Body of pancreas (tissue), 4 donors: ENCODE results near the gene KRT8. TPM values are rescaled to one million over a fixed set of nuclear protein-coding genes. Genes with fewer than 3 reads are reported as not detected.

Source experiments
- ATAC-seq: fragments of 150-250 bp; one replicate; pipeline ENCODE4 v1.9.1; 2016
- DNase-seq, 4 donors: peaks; one replicate each; pipeline ENCODE4 v3.0.0-alpha.2; 2019
- H3K27ac ChIP-seq, 4 donors: fragments of 200-600 bp; sonication (generic); 1 replicate in 3 of 4; 2 replicates in 1 of 4; pipeline versions ENCODE4 v1.5.1 to v1.6.1; 2016 to 2019; ENCODE audit warnings: mild to moderate bottlenecking in 1 of 4, mixed read lengths in 1 of 4, moderate library complexity in 1 of 4
- H3K27me3 ChIP-seq, 2 donors: fragments of 200-600 bp; sonication (generic); one replicate each; pipeline ENCODE4 v1.6.0; 2016; ENCODE audit warnings: mild to moderate bottlenecking in 1 of 2
- H3K36me3 ChIP-seq, 2 donors: fragments of 200-600 bp; sonication (generic); replicated peaks in 1 of 2; 2 replicates each; pipeline ENCODE4 v1.5.1; 2016; ENCODE audit warnings: low read depth in 2 of 2; ENCODE audit not compliant: insufficient read depth in 1 of 2
- H3K4me1 ChIP-seq: fragments of 200-600 bp; sonication (generic); one replicate; pipeline ENCODE4 v1.6.0; 2016
- H3K4me3 ChIP-seq, 2 donors: fragments of 200-600 bp; sonication (generic); 1 replicate in 1 of 2; 2 replicates in 1 of 2; pipeline ENCODE4 v1.5.1; 2016 to 2019
- H3K9me3 ChIP-seq, 3 donors: fragments of 200-600 bp; sonication (generic); 1 replicate in 2 of 3; 2 replicates in 1 of 3; pipeline ENCODE4 v1.5.1; 2016
- CTCF ChIP-seq, 7 experiments: fragments of 450-650 bp in 4 of 7; fragments of 200-600 bp in 3 of 7; sonication (generic) in 3 of 7; IDR thresholded peaks; one replicate each; pipeline ENCODE4 v1.5.1; 2016 to 2019; ENCODE audit warnings: antibody characterized with exemption in 7 of 7
- POLR2A ChIP-seq, 3 donors: fragments of 450-650 bp; IDR thresholded peaks; one replicate each; pipeline ENCODE4 v1.6.1; 2016; ENCODE audit warnings: antibody characterized with exemption in 3 of 3, mild to moderate bottlenecking in 2 of 3
- WGBS, 2 donors: methylation state at CpG; one replicate each; pipeline ENCODE4 v1.1.5; 2017; 5-methylcytosine and 5-hydroxymethylcytosine counted together
- intact Hi-C: fragments of 100-400 bp; cut with DNase I; formaldehyde crosslinking; loops from one replicate; pipeline ENCODE4 v1.15.1; 2023
- total RNA-seq, 2 donors: library from RNA; depleted of rRNA; stranded (reverse); fragments of >200 nt; gene quantifications; one replicate each; pipeline ENCODE4 v1.1.0, GENCODE V29; 2016

The KRT8 gene
- total RNA-seq, 2 donors from 2014 or later = 394 to 455 TPM

- Histone ChIP-seq H3K36me3 (no peaks in the 10 kb centered on the region), H3K27me3 (no peaks in the 10 kb centered on the region), H3K27ac (no peak overlapping the region), H3K4me3 (no peak overlapping the region), H3K9me3 (no peaks in the 10 kb centered on the region), H3K4me1 (no peaks in the 10 kb centered on the region)
- ATAC-seq = no peak
- WGBS, 2 donors = 75 to 88% methylated on average over 5 of the region's 5 CpGs
- no peak for DNase-seq
- TF ChIP-seq POLR2A (IDR thresholded peaks at IDR 0.05) (no peak), CTCF (IDR thresholded peaks at IDR 0.05) (no peak)
- intact Hi-C loops = no loop called here
Measured at GRCh38 chr12:52850681-52851080, 54.2 kb downstream of the KRT8 start.

GRCh38 chr12:52849511-52849910, 55.4 kb downstream of the KRT8 start:
- no peaks in the 10 kb centered on the region for H3K4me1 ChIP-seq
- TF ChIP-seq CTCF (IDR thresholded peaks at IDR 0.05) (no peak), POLR2A (IDR thresholded peaks at IDR 0.05) (no peak)
- no peaks in the 10 kb centered on the region for H3K9me3 ChIP-seq
- ATAC-seq = no peak
- 77 to 85% methylated on average over 2 to 6 of the region's 6 CpGs for WGBS, 2 donors
- no peaks in the 10 kb centered on the region for H3K36me3 ChIP-seq
- intact Hi-C loops = no loop called here
- no peaks in the 10 kb centered on the region for H3K27me3 ChIP-seq
- DNase-seq = no peak
- H3K27ac ChIP-seq = no peak overlapping the region
- H3K4me3 ChIP-seq = no peak overlapping the region

- H3K36me3 ChIP-seq = no peaks in the 10 kb centered on the region
- H3K27me3 ChIP-seq = no peaks in the 10 kb centered on the region
- no peak for TF ChIP-seq CTCF (IDR thresholded peaks at IDR 0.05)
- no peak for TF ChIP-seq POLR2A (IDR thresholded peaks at IDR 0.05)
- H3K4me1 ChIP-seq = no peaks in the 10 kb centered on the region
- no peak for DNase-seq
- H3K9me3 ChIP-seq = no peaks in the 10 kb centered on the region
- ATAC-seq = no peak
- intact Hi-C loops = no loop called here
- H3K4me3 ChIP-seq = no peak within 1 kb of the TSS
- 70 to 79% methylated on average over 11 to 15 of the region's 16 CpGs for WGBS, 2 donors
- H3K27ac ChIP-seq = no peak within 1 kb of the TSS
Measured at GRCh38 chr12:52848661-52849255, 56.1 kb downstream of the KRT8 start, which contains the start of gene KRT78. Gene KRT78, minus strand, starts transcription at chr12:52848994. Its CDS starts 64 bp downstream, at chr12:52848930.

- no peak overlapping the region for H3K4me3 ChIP-seq
- 81 to 84% methylated on average over 12 of the region's 12 CpGs for WGBS, 2 donors
- ATAC-seq = no peak
- no peaks in the 10 kb centered on the region for H3K27me3 ChIP-seq
- H3K27ac ChIP-seq = no peak overlapping the region
- no peaks in the 10 kb centered on the region for H3K36me3 ChIP-seq
- intact Hi-C loops = no loop called here
- H3K9me3 ChIP-seq = no peaks in the 10 kb centered on the region
- no peaks in the 10 kb centered on the region for H3K4me1 ChIP-seq
- no peak for DNase-seq
- no peak for TF ChIP-seq CTCF (IDR thresholded peaks at IDR 0.05)
- TF ChIP-seq POLR2A (IDR thresholded peaks at IDR 0.05) = no peak
Measured at GRCh38 chr12:52847335-52848102, 57.4 kb downstream of the KRT8 start.

Other genes starting within 250 kb of the KRT8 start
- not detected for gene KRT1, start 224.7 kb downstream of the KRT8 start, total RNA-seq
- gene KRT77, start 201.6 kb downstream of the KRT8 start, total RNA-seq = not detected
- not detected for gene KRT76, start 127.7 kb downstream of the KRT8 start, total RNA-seq
- not detected for gene KRT3, start 109.0 kb downstream of the KRT8 start, total RNA-seq
- gene KRT4, start 91.0 kb downstream of the KRT8 start, total RNA-seq = under 1 TPM in 1 of 2 donors, not detected in 1; 0.52 TPM
- gene KRT79, start 70.8 kb downstream of the KRT8 start, total RNA-seq = not detected
- gene KRT78, start 56.1 kb downstream of the KRT8 start, total RNA-seq = not detected
- 100 to 1,000 TPM; 542 to 573 TPM for gene KRT18, start 44.0 kb upstream of the KRT8 start, total RNA-seq
- 100 to 1,000 TPM; 326 to 389 TPM for gene EIF4B, start 101.4 kb upstream of the KRT8 start, total RNA-seq
- 100 to 1,000 TPM in 1 of 2 donors, 10 to 100 TPM in 1; 75.5 to 113 TPM for gene TNS2, start 145.0 kb upstream of the KRT8 start, total RNA-seq
- gene SPRYD3, start 174.3 kb upstream of the KRT8 start, total RNA-seq = 10 to 100 TPM; 35.3 to 59.3 TPM
- gene IGFBP6, start 192.6 kb upstream of the KRT8 start, total RNA-seq = 100 to 1,000 TPM; 154 to 204 TPM
- gene SOAT2, start 198.4 kb upstream of the KRT8 start, total RNA-seq = not detected